ENCODE results near the gene LAMA2. TPM values are rescaled to one million over a fixed set of nuclear protein-coding genes. Genes with fewer than 3 reads are reported as not detected.

The LAMA2 gene
- total and polyA plus RNA-seq, 2 of the 8 experiments (the other 6 are each of a cell fraction or from before 2014, with no cell fraction given): 1.3 to 3.8 TPM

GRCh38 chr6:129270450-129270849 lies 387.5 kb downstream of the LAMA2 start:
- WGBS, 2 experiments (ENCODE audit: extremely low coverage in 1 of 2, insufficient coverage in 1 of 2, insufficient read length in 1 of 2, insufficient replicate concordance in 2 of 2, low coverage in 1 of 2, low lambda C conversion rate in 2 of 2, missing lambda C conversion rate in 1 of 2): 89% methylated on average over 2 of the region's 2 CpGs; no CpG with 5 or more reads in 1 of the 2 experiments
- Histone ChIP-seq H2BK15ac (ENCODE audit: low read length) (no peak overlapping the region), H3K79me1 (ENCODE audit: low read depth, low read length) (no peaks in the 10 kb centered on the region), H3K79me2 (ENCODE audit: control insufficient read depth in 1 of 2, insufficient read depth in 2 of 2, low read length in 2 of 2) (no peaks in the 10 kb centered on the region), H3K36me3 (ENCODE audit: control insufficient read depth in 2 of 4, insufficient read depth in 4 of 4, low read length in 3 of 4) (no peaks in the 10 kb centered on the region), H2BK12ac (ENCODE audit: low read depth, low read length) (no peak overlapping the region), H2AK5ac (ENCODE audit: low read depth, low read length) (no peak overlapping the region), H3K4me2 (ENCODE audit: insufficient read depth in 1 of 2, low read depth in 2 of 2, low read length in 2 of 2) (no peak overlapping the region), H4K20me1 (replicated peaks in 1 of 2; ENCODE audit: control insufficient read depth in 1 of 2, insufficient read depth in 2 of 2, low read length in 2 of 2) (no peaks in the 10 kb centered on the region), H3K56ac (replicated peaks; ENCODE audit: insufficient read length, low read depth, low read length) (no peak overlapping the region), H4K8ac (ENCODE audit: extremely low read depth, insufficient read depth, low read length) (no peak overlapping the region), H3K14ac (ENCODE audit: insufficient read length) (no peak overlapping the region), H4K91ac (replicated peaks; ENCODE audit: insufficient read length, low read length) (no peak overlapping the region), H2BK20ac (ENCODE audit: low read length) (no peak overlapping the region), H2BK120ac (replicated peaks; ENCODE audit: low read depth, low read length) (no peak overlapping the region), H3K27me3 (replicated peaks in 1 of 4; ENCODE audit: control insufficient read depth in 3 of 4, extremely low read depth in 1 of 4, insufficient read depth in 3 of 4, low read length in 3 of 4) (no peaks in the 10 kb centered on the region), H4K5ac (ENCODE audit: insufficient read length, low read depth, low read length) (no peak overlapping the region), H2BK5ac (ENCODE audit: low read depth, low read length) (no peak overlapping the region), H3K27ac (ENCODE audit: low read depth, low read length) (no peak overlapping the region), H2AFZ (ENCODE audit: low read length) (no peak overlapping the region), H3K23me2 (ENCODE audit: low read depth, low read length) (no peaks in the 10 kb centered on the region; the same call in 1 of the 2 replicates), H3K23ac (ENCODE audit: insufficient read length) (no peak overlapping the region), H3K9me3 (ENCODE audit: insufficient read depth in 2 of 2, low read depth in 1 of 2, low read length in 1 of 2) (no peaks in the 10 kb centered on the region), H3K4me1 (replicated peaks in 1 of 4; ENCODE audit: control insufficient read depth in 3 of 4, insufficient read depth in 4 of 4, low read length in 3 of 4) (peaks cover 0 to 6% (median 0%) of the 10 kb centered on the region in 4 experiments; a peak in 1 of 7 replicates), H3K4me3 (ENCODE audit: extremely low read depth in 1 of 4, insufficient read depth in 2 of 4, low read depth in 3 of 4, low read length in 4 of 4) (no peak overlapping the region), H3K4ac (replicated peaks; ENCODE audit: insufficient read length, low read depth, low read length) (no peak overlapping the region), H3K9ac (replicated peaks in 1 of 4; ENCODE audit: extremely low read depth in 1 of 4, low read depth in 3 of 4, low read length in 3 of 4) (no peak overlapping the region), H3K18ac (ENCODE audit: extremely low read depth, low read length) (no peak overlapping the region)
- ChIA-PET CTCF (ENCODE audit: partially characterized antibody) (interaction anchor here (1.6 to 2.2 kb wide), 2 partner anchors 11 to 17 kb away, joined by 6 to 8 read pairs; no protein-coding TSS in a partner anchor), POLR2A (ENCODE audit: partially characterized antibody) (no interaction called here)
- FAIRE-seq: no peak
- DNase-seq (ENCODE audit: low read depth in 1 of 2, low spot score in 2 of 2): no peak
- TF ChIP-seq POLR2AphosphoS5 (IDR thresholded peaks at IDR 0.05; ENCODE audit: low read depth, low read length) (no peak), CTCF (IDR thresholded peaks at IDR 0.05; ENCODE audit: control extremely low read depth in 1 of 3, insufficient read depth in 1 of 3, low read depth in 1 of 3, low read length in 3 of 3) (no peak), EZH2 (IDR thresholded peaks at IDR 0.05; ENCODE audit: low read depth, low read length, severe bottlenecking) (no peak), ZNF274 (IDR thresholded peaks at IDR 0.05; ENCODE audit: borderline replicate concordance, extremely low read depth, low read length) (no peak), RAD21 (IDR thresholded peaks at IDR 0.05 in 1 of 2, conservative IDR thresholded peaks at IDR 0.05 in 1 of 2; ENCODE audit: low read depth in 2 of 2, low read length in 2 of 2) (no peak), CHD1 (IDR thresholded peaks at IDR 0.05; ENCODE audit: low read depth, low read length) (no peak), SP1 (IDR thresholded peaks at IDR 0.05; ENCODE audit: low read depth, low read length) (no peak), GTF2F1 (IDR thresholded peaks at IDR 0.05; ENCODE audit: borderline replicate concordance, low read depth, low read length) (no peak), EGR1 (IDR thresholded peaks at IDR 0.05; ENCODE audit: borderline replicate concordance, low read depth, low read length) (no peak), CBX5 (IDR thresholded peaks at IDR 0.05; ENCODE audit: low read depth, low read length) (no peak), MAX (IDR thresholded peaks at IDR 0.05) (no peak), TAF1 (IDR thresholded peaks at IDR 0.05; ENCODE audit: low read depth, low read length) (no peak)
